ENCODE measurements around the gene ATAT1. TPM values are rescaled to one million over a fixed set of nuclear protein-coding genes. Genes with fewer than 3 reads are reported as not detected.

Gene ATAT1
- polyA plus RNA-seq, 1 donor (not counting 4 experiments of a cell fraction or from before 2014, with no cell fraction given), result 5.4 TPM

DNA sequence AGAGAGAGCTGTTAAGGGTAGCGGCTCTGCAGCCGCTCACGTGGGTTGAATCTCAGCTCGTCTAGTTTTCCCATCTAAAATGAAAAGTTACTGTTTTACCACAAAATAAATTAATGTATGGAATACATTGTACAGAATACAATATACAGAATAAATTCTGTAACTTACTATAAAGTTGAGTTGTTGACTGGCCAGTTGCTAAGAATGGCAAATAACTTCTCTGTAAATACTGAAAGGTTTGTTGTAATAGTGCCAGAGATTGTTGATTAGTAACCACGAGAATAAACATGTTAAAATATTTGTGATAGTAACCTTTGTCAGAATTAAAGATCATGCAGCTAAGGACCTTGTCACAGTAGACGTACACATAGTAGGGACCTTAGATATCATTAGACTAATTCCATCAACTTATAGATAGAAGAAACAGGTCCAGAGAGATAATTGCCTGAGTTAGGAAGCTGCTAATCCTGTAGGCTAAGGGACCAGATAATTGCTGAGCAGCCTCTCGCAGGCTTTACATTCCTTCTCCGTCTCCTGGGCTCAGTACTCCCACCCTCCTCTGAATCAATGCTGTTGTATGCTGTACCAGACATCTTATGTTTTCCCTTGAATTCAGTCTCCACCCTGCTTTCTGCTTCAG is 64.7 kb downstream of the ATAT1 start:
- dilution Hi-C loops (cut with MboI; ENCODE audit: extremely low pct_ligation_motif_present, low sequenced_read_pairs), result no loop called here
- H3K79me2 ChIP-seq (ENCODE audit: control insufficient read depth, insufficient read depth, low read length), result peaks cover 28% of the 10 kb centered on the region
- no peaks in the 10 kb centered on the region for H4K20me1 ChIP-seq (ENCODE audit: control insufficient read depth, extremely low read depth, insufficient read depth, low read length)
- no peaks in the 10 kb centered on the region for H3K9me1 ChIP-seq (ENCODE audit: control insufficient read depth, extremely low read depth, insufficient read depth, low read length)
- peaks cover 40% of the 10 kb centered on the region for H3K4me1 ChIP-seq (ENCODE audit: control insufficient read depth, extremely low read depth, insufficient read depth, low read length)
- no peak for TF ChIP-seq EZH2 (IDR thresholded peaks at IDR 0.05; ENCODE audit: low read length)
- TF ChIP-seq, protein P1, sequence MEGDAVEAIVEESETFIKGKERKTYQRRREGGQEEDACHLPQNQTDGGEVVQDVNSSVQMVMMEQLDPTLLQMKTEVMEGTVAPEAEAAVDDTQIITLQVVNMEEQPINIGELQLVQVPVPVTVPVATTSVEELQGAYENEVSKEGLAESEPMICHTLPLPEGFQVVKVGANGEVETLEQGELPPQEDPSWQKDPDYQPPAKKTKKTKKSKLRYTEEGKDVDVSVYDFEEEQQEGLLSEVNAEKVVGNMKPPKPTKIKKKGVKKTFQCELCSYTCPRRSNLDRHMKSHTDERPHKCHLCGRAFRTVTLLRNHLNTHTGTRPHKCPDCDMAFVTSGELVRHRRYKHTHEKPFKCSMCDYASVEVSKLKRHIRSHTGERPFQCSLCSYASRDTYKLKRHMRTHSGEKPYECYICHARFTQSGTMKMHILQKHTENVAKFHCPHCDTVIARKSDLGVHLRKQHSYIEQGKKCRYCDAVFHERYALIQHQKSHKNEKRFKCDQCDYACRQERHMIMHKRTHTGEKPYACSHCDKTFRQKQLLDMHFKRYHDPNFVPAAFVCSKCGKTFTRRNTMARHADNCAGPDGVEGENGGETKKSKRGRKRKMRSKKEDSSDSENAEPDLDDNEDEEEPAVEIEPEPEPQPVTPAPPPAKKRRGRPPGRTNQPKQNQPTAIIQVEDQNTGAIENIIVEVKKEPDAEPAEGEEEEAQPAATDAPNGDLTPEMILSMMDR (optimal IDR thresholded peaks at IDR 0.05 in 1 of 3, IDR thresholded peaks at IDR 0.05 in 1 of 3, conservative IDR thresholded peaks at IDR 0.05 in 1 of 3; ENCODE audit: extremely low read depth in 1 of 3, insufficient read depth in 2 of 3, low read length in 3 of 3), result no peak
- no peak for DNase-seq (ENCODE audit: low read depth, low spot score)
- H3K27me3 ChIP-seq (ENCODE audit: control insufficient read depth, extremely low read depth, insufficient read depth, low read length), result no peaks in the 10 kb centered on the region
- no peak for FAIRE-seq
- H3K36me3 ChIP-seq (ENCODE audit: control insufficient read depth in 2 of 2, extremely low read depth in 1 of 2, insufficient read depth in 2 of 2, low read length in 2 of 2), result peaks cover 0 to 5% of the 10 kb centered on the region in 2 experiments
- no peaks in the 10 kb centered on the region for H3K9me3 ChIP-seq (ENCODE audit: control insufficient read depth, low read depth, low read length)
- peak overlapping the region in 2 of 3 experiments; percentile 2 to 9 for H3K4me3 ChIP-seq (ENCODE audit: control insufficient read depth in 2 of 3, extremely low read depth in 1 of 3, insufficient read depth in 2 of 3, low read depth in 1 of 3, low read length in 3 of 3)
- H3K4me2 ChIP-seq (ENCODE audit: control insufficient read depth, extremely low read depth, insufficient read depth, low read depth, low read length), result peak overlapping the region; percentile 75
- H2AFZ ChIP-seq (ENCODE audit: control insufficient read depth, low read length), result peak overlapping the region; percentile 45
- peak overlapping the region; percentile 72 for H3K27ac ChIP-seq (ENCODE audit: control insufficient read depth, insufficient read depth, low read length)
- H3K9ac ChIP-seq (ENCODE audit: control insufficient read depth, extremely low read depth, insufficient read depth, low read length), result peak overlapping the region; percentile 29

Small RNAs within 50 kb of the gene (small RNA-seq; reads per million reads assigned to genes)
- gene MIR877 (ENCODE audit: insufficient read length in 3 of 3, low read depth in 3 of 3, low replicate concordance in 1 of 3), result 0 to 0.33 (median 0.07) reads per million in 3 experiments

Other genes starting within 250 kb of the ATAT1 start
- 108 to 177 TPM (median 123 TPM) in 3 replicates for gene HLA-E, start 137.4 kb upstream of the ATAT1 start, polyA plus RNA-seq
- 28.7 to 48.2 TPM (median 39.5 TPM) in 3 replicates for gene GNL1, start 70.4 kb upstream of the ATAT1 start, polyA plus RNA-seq
- 5.4 to 6.4 TPM (median 6.1 TPM) in 3 replicates for gene PRR3, start 69.6 kb upstream of the ATAT1 start, polyA plus RNA-seq
- 22.6 to 67.1 TPM (median 30.0 TPM) in 3 replicates for gene ABCF1, start 55.4 kb upstream of the ATAT1 start, polyA plus RNA-seq
- 25.3 to 36.6 TPM (median 30.0 TPM) in 3 replicates for gene PPP1R10, start 9.6 kb upstream of the ATAT1 start, polyA plus RNA-seq
- 55.0 to 74.6 TPM (median 59.8 TPM) in 3 replicates for gene MRPS18B, start 9.0 kb upstream of the ATAT1 start, polyA plus RNA-seq
- gene C6orf136, start 20.3 kb downstream of the ATAT1 start, polyA plus RNA-seq, result 6.7 to 8.7 TPM (median 7.8 TPM) in 3 replicates
- 27.9 to 36.4 TPM (median 34.2 TPM) in 3 replicates for gene DHX16, start 46.1 kb downstream of the ATAT1 start, polyA plus RNA-seq
- 87.0 to 114 TPM (median 88.9 TPM) in 3 replicates for gene PPP1R18, start 59.8 kb downstream of the ATAT1 start, polyA plus RNA-seq
- gene NRM, start 64.1 kb downstream of the ATAT1 start, polyA plus RNA-seq, result 2.7 to 17.8 TPM (median 7.0 TPM) in 3 replicates
- gene MDC1, start 90.4 kb downstream of the ATAT1 start, polyA plus RNA-seq, result 4.2 to 10.0 TPM (median 6.9 TPM) in 3 replicates
- 1,010 to 1,517 TPM (median 1,159 TPM) in 3 replicates for gene TUBB, start 93.5 kb downstream of the ATAT1 start, polyA plus RNA-seq
- 21.6 to 23.8 TPM (median 22.1 TPM) in 3 replicates for gene FLOT1, start 115.8 kb downstream of the ATAT1 start, polyA plus RNA-seq
- gene IER3, start 117.7 kb downstream of the ATAT1 start, polyA plus RNA-seq, result 171 to 289 TPM (median 277 TPM) in 3 replicates